ENCODE data around the gene IFT80.
"Not testable (repeated sequence)": the region's sequence is repeated elsewhere in the genome, so short reads cannot be mapped to it uniquely, and the experiment has no call there.

IFT80 gene

GRCh38 chr3:160373655-160374054 is 25.4 kb downstream of the IFT80 start:
- no peak for DNase-seq (ENCODE audit: extremely low read depth, low read depth)
- no peak for TF ChIP-seq CTCF (IDR thresholded peaks at IDR 0.05; ENCODE audit: low read depth, low read length)

GRCh38 chr3:160372780-160373179 is 26.2 kb downstream of the IFT80 start:
- DNase-seq (ENCODE audit: extremely low read depth, low read depth): peak; percentile 36
- TF ChIP-seq CTCF (IDR thresholded peaks at IDR 0.05; ENCODE audit: low read depth, low read length): no peak

GRCh38 chr3:160370987-160371857 is 27.8 kb downstream of the IFT80 start:
- TF ChIP-seq CTCF (IDR thresholded peaks at IDR 0.05; ENCODE audit: low read depth, low read length): no peak
- DNase-seq (ENCODE audit: extremely low read depth, low read depth): no peak

- DNase-seq (ENCODE audit: extremely low read depth, low read depth): no peak
Measured at GRCh38 chr3:160369784-160370183, 29.2 kb downstream of the IFT80 start.

GRCh38 chr3:160368804-160369203 is 30.2 kb downstream of the IFT80 start:
- no peak for DNase-seq (ENCODE audit: extremely low read depth, low read depth)
- no peak for TF ChIP-seq CTCF (IDR thresholded peaks at IDR 0.05; ENCODE audit: low read depth, low read length)

More at GRCh38 chr3:160369784-160370183, 29.2 kb downstream of the IFT80 start:
- TF ChIP-seq CTCF (IDR thresholded peaks at IDR 0.05; ENCODE audit: low read depth, low read length): no peak

GRCh38 chr3:160365869-160366522 is 33.0 kb downstream of the IFT80 start:
- no peak for TF ChIP-seq CTCF (IDR thresholded peaks at IDR 0.05; ENCODE audit: low read depth, low read length)
- DNase-seq (ENCODE audit: extremely low read depth, low read depth): no peak

- DNase-seq (ENCODE audit: extremely low read depth, low read depth): not testable (repeated sequence)
Measured at GRCh38 chr3:160362896-160363295, 36.1 kb downstream of the IFT80 start.
